ENCODE data around the gene SLC15A1.

GRCh38 chr13:98731925-98732324, 20.5 kb downstream of the SLC15A1 start:
- TF ChIP-seq CTCF (IDR thresholded peaks at IDR 0.05), result no peak
- TF ChIP-seq POLR2AphosphoS5 (IDR thresholded peaks at IDR 0.05), result no peak
- no peak for TF ChIP-seq POLR2A (IDR thresholded peaks at IDR 0.05)

Measured in transverse colon (tissue), 4 donors.